ENCODE results near the gene DCP2.

DNA sequence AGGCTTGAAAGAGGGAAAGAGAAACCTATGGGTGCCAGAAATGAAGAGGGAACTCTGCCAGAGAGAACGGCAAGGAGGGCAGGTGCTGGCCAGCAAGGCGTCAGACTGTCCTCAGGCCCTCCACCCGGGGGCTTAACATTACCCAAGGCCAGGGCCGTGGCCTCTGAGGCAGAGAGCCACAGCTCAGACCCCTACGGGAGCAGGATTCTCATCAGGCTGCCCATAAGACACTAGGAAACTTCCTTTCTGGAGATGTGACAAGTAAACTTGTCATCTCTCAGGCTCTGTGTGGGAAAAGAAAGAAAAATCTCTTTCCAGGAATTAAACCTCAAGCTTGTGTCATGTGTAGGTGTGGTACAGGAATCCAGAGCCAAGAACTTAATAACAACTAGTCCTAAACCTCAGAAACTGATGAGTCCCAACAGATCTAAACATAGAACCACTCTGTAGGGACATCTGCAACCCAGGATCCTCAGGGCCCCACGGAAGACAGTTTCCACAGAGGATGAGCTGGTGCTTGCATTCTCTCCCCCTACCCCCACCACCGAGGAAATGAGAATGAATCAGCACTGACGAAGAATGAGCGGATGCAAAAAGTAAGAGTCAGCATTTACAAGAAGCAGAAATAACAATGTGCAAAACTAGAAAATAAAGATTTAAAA is 74.3 kb downstream of the DCP2 start:
- TF ChIP-seq, protein P1, sequence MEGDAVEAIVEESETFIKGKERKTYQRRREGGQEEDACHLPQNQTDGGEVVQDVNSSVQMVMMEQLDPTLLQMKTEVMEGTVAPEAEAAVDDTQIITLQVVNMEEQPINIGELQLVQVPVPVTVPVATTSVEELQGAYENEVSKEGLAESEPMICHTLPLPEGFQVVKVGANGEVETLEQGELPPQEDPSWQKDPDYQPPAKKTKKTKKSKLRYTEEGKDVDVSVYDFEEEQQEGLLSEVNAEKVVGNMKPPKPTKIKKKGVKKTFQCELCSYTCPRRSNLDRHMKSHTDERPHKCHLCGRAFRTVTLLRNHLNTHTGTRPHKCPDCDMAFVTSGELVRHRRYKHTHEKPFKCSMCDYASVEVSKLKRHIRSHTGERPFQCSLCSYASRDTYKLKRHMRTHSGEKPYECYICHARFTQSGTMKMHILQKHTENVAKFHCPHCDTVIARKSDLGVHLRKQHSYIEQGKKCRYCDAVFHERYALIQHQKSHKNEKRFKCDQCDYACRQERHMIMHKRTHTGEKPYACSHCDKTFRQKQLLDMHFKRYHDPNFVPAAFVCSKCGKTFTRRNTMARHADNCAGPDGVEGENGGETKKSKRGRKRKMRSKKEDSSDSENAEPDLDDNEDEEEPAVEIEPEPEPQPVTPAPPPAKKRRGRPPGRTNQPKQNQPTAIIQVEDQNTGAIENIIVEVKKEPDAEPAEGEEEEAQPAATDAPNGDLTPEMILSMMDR (IDR thresholded peaks at IDR 0.05; ENCODE audit: insufficient read depth, low read length, poor library complexity, severe bottlenecking) = no peak
- TF ChIP-seq EZH2phosphoT487 (conservative IDR thresholded peaks at IDR 0.05; ENCODE audit: low read length) = no peak

Data from SU-DHL-6 (cell line).